B cell (primary cell): ENCODE results near the gene SGCA.

ENCODE experiments used
- EZH2 ChIP-seq: IDR thresholded peaks from 2 replicates; pipeline ENCODE4 v1.6.1; 2012; ENCODE audit warnings: borderline replicate concordance, low read depth, mild to moderate bottlenecking, moderate library complexity, low read length; ENCODE audit not compliant: insufficient read depth, poor library complexity, severe bottlenecking
- TF ChIP-seq, protein P1 (sequence below): fragments of 200-600 bp; IDR thresholded peaks from one replicate; pipeline ENCODE4 v1.8.0; 2022; ENCODE audit warnings: antibody characterized with exemption, mild to moderate bottlenecking

DNA sequence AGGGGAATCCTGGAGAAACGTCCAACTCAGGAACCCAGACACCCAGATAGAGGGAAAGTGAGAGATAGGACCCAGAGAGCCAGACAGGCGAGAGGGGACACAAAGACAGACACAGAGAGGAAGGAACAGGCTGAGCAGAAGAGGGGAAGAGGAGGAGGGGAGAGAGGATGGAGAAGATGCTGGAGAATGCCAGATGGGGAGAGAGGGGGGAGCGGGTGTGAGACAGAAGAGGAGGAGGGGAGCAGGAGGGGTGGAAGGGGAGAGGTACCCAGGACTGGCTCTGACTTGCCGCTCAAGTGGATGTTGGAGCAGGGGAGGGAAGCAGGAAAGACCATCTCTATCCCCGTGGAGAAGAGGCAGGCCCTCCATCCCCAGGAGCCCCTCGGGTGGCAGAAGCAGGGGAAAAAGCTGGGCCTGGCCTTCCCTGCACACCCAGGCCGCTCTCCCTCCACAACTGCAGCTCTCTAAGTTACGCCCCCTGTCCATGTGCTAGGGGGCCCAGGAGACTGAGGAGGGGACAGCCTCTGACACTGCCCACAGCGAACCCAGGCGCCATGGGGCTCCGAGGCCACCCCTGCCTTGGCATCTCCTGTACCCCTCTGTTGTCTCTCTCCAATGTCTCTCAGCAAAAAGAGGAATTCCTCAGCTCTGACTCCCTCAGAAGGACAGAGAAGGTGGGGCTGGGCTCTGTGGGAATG, 20.1 kb upstream of the SGCA start:
- TF ChIP-seq, protein P1, sequence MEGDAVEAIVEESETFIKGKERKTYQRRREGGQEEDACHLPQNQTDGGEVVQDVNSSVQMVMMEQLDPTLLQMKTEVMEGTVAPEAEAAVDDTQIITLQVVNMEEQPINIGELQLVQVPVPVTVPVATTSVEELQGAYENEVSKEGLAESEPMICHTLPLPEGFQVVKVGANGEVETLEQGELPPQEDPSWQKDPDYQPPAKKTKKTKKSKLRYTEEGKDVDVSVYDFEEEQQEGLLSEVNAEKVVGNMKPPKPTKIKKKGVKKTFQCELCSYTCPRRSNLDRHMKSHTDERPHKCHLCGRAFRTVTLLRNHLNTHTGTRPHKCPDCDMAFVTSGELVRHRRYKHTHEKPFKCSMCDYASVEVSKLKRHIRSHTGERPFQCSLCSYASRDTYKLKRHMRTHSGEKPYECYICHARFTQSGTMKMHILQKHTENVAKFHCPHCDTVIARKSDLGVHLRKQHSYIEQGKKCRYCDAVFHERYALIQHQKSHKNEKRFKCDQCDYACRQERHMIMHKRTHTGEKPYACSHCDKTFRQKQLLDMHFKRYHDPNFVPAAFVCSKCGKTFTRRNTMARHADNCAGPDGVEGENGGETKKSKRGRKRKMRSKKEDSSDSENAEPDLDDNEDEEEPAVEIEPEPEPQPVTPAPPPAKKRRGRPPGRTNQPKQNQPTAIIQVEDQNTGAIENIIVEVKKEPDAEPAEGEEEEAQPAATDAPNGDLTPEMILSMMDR, result no peak
- no peak for TF ChIP-seq EZH2
